Measurements from ENCODE around the gene LHX1. TPM values are rescaled to one million over a fixed set of nuclear protein-coding genes. Genes with fewer than 3 reads are reported as not detected.

Gene LHX1
- total RNA-seq, 1 donor from 2014 or later: not detected

- H3K9me3 Mint-ChIP-seq (ENCODE audit: low read depth): no peaks in the 10 kb centered on the region
- H3K4me3 Mint-ChIP-seq (ENCODE audit: unreplicated experiment): no peak overlapping the region
- H3K36me3 Mint-ChIP-seq (ENCODE audit: low read depth): no peaks in the 10 kb centered on the region
- H3K4me1 Mint-ChIP-seq (ENCODE audit: low read depth): peaks cover 41% of the 10 kb centered on the region
- TF ChIP-seq CTCF (IDR thresholded peaks at IDR 0.05): no peak
- DNase-seq (ENCODE audit: low spot score): no peak
- H3K27me3 Mint-ChIP-seq (ENCODE audit: low read depth): peaks cover 83% of the 10 kb centered on the region
- H3K27ac Mint-ChIP-seq (ENCODE audit: unreplicated experiment): no peak overlapping the region
These were observed 3.6 kb upstream of the LHX1 start for GRCh38 chr17:36933512-36934143.

- TF ChIP-seq CTCF (IDR thresholded peaks at IDR 0.05): peak; percentile 15
- Mint-ChIP-seq H3K27ac (ENCODE audit: unreplicated experiment) (no peak overlapping the region), H3K36me3 (ENCODE audit: low read depth) (no peaks in the 10 kb centered on the region), H3K4me3 (ENCODE audit: unreplicated experiment) (no peak overlapping the region), H3K4me1 (ENCODE audit: low read depth) (peaks cover 47% of the 10 kb centered on the region), H3K9me3 (ENCODE audit: low read depth) (no peaks in the 10 kb centered on the region), H3K27me3 (ENCODE audit: low read depth) (peaks cover 83% of the 10 kb centered on the region)
- DNase-seq (ENCODE audit: low spot score): no peak
These were observed 3.1 kb upstream of the LHX1 start for GRCh38 chr17:36934144-36934691.

- no peak overlapping the region for H3K4me3 Mint-ChIP-seq (ENCODE audit: unreplicated experiment)
- peaks cover 82% of the 10 kb centered on the region for H3K27me3 Mint-ChIP-seq (ENCODE audit: low read depth)
- H3K4me1 Mint-ChIP-seq (ENCODE audit: low read depth): peaks cover 49% of the 10 kb centered on the region
- TF ChIP-seq CTCF (IDR thresholded peaks at IDR 0.05): no peak
- no peak overlapping the region for H3K27ac Mint-ChIP-seq (ENCODE audit: unreplicated experiment)
- no peak for DNase-seq (ENCODE audit: low spot score)
- H3K9me3 Mint-ChIP-seq (ENCODE audit: low read depth): no peaks in the 10 kb centered on the region
- H3K36me3 Mint-ChIP-seq (ENCODE audit: low read depth): no peaks in the 10 kb centered on the region
These were observed 2.3 kb upstream of the LHX1 start for GRCh38 chr17:36934692-36935630.

GRCh38 chr17:36935671-36936454 is 1.4 kb upstream of the LHX1 start:
- DNase-seq (ENCODE audit: low spot score): no peak
- no peaks in the 10 kb centered on the region for H3K36me3 Mint-ChIP-seq (ENCODE audit: low read depth)
- H3K4me3 Mint-ChIP-seq (ENCODE audit: unreplicated experiment): peak overlapping the region; percentile 55
- no peaks in the 10 kb centered on the region for H3K9me3 Mint-ChIP-seq (ENCODE audit: low read depth)
- no peak overlapping the region for H3K27ac Mint-ChIP-seq (ENCODE audit: unreplicated experiment)
- H3K27me3 Mint-ChIP-seq (ENCODE audit: low read depth): peaks cover 81% of the 10 kb centered on the region
- H3K4me1 Mint-ChIP-seq (ENCODE audit: low read depth): peaks cover 49% of the 10 kb centered on the region
- no peak for TF ChIP-seq CTCF (IDR thresholded peaks at IDR 0.05)

Data from chondrocyte (in vitro differentiated cells).